NCI-H748 (cell line): ENCODE data around the gene PRODH2.
"Not testable (repeated sequence)": the region's sequence is repeated elsewhere in the genome, so short reads cannot be mapped to it uniquely, and the experiment has no call there.

Source experiments
- DNase-seq: peaks from one replicate; lab custom pipeline; 2025; ENCODE audit not compliant: unreplicated experiment; lab: John Stamatoyannopoulos, UW

Gene PRODH2

DNA sequence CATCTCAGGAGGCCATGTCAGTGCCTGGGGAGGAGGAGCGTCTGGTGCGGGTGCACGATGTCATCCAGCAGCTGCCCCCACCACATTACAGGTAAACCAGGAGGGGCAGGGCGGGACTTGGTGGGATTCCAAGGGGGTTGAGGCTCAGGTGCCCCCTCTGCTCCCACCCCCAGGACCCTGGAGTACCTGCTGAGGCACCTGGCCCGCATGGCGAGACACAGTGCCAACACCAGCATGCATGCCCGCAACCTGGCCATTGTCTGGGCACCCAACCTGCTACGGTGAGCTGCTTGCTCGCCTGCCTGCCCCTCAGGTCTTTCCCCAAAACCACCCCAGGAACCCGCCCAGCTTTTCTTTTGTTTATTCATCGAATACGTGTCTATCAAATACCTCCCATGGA, 30.1 kb downstream of the PRODH2 start:
- DNase-seq = no peak

DNA sequence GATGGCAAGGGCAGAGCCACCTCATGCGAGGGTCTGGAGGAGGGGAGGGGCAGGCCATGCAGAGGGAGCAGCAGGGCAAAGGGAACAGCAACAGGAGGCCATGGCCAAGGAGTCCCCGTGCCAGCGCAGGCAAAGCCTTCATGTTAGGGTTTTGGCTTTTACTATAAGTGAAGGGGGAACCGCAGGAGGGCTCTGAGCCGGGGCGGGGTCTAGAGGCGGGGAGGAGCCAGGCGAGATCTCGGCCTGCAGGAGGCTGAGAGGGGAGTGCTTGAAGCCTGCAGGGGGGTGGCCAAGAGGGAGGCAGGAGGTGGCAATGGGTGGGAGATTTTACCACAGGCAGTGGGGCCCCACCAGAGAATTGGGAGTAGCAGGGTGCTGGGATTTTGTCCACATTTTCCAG, 31.0 kb downstream of the PRODH2 start:
- DNase-seq = no peak

DNA sequence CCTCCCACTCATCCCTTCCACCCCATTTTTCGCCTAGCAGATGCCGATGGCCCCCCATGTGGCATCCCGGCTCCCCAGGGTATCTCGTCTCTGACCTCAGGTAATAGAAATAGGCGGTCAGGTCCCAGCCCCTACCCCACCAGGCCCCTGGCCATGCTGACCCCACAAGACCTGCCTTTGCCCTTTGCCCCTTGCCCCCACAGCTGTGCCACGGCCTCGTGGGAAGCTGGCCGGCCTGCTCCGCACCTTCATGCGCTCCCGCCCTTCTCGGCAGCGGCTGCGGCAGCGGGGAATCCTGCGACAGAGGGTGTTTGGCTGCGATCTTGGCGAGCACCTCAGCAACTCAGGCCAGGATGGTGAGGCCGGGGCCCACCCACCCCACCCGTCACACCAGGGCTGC, 31.9 kb downstream of the PRODH2 start:
- DNase-seq = no peak

DNA sequence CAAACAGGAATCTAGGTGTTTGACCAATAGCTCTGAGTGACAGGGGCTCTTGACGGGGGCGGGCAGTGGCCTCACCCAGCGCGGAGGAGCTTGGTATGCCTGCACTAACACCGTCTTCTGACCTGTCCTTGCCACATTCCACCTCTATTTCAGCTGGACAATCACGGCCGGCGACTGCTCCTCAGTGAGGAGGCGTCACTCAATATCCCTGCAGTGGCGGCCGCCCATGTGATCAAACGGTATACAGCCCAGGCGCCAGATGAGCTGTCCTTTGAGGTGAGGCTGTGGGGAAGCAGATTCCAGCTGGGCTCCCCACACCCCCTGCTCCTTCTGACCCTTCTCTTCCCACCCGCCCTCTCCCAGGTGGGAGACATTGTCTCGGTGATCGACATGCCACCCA, 32.6 kb downstream of the PRODH2 start:
- no peak for DNase-seq

DNA sequence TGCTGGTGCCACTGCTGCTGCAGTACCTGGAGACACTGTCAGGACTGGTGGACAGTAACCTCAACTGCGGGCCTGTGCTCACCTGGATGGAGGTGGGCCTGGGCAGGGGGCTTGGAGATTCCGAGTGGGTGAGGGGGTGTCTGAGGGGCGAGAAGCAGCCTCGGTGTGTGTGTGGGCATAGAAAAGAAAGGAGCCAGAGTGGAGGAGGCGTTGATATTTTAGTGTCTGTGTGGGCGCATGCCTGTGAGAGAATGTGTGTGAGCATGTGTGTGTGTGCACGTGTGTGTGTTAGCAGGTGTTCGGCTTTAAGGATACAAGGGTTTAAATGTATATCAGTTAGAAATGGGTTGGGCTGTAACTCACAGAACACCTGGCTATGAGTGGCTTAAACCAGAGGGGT, 33.6 kb downstream of the PRODH2 start:
- DNase-seq = no peak

GRCh38 chr19:35777961-35778360, 34.7 kb downstream of the PRODH2 start:
- no peak for DNase-seq

- no peak for DNase-seq
Observed at GRCh38 chr19:35777086-35777841, 35.4 kb downstream of the PRODH2 start.

GRCh38 chr19:35776102-35776788, 36.4 kb downstream of the PRODH2 start:
- peak; percentile 56 for DNase-seq

- peak; percentile 100 for DNase-seq
Observed at GRCh38 chr19:35775298-35776101, 37.1 kb downstream of the PRODH2 start, which contains the start of gene ARHGAP33. ARHGAP33 (plus strand) TSS chr19:35775564; CDS start chr19:35775659, 95 bp downstream.

DNA sequence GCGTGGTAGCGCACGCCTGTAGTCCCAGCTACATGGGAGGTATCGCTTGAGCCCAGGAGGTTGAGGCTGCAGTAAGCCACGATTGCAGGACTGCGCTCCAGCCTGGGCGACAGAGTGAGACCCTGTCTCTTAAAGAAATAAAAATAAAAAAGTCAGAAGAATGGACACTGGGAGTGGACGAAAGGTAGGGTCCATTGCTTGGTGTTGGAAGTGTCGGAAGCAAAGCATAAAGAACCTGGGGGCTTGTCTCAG, 37.7 kb downstream of the PRODH2 start:
- DNase-seq = no peak

GRCh38 chr19:35774274-35775045, 38.2 kb downstream of the PRODH2 start:
- peak; percentile 51 for DNase-seq

GRCh38 chr19:35773020-35773806, 39.4 kb downstream of the PRODH2 start:
- DNase-seq = no peak

GRCh38 chr19:35772362-35772761, 40.3 kb downstream of the PRODH2 start:
- DNase-seq = not testable (repeated sequence)

DNA sequence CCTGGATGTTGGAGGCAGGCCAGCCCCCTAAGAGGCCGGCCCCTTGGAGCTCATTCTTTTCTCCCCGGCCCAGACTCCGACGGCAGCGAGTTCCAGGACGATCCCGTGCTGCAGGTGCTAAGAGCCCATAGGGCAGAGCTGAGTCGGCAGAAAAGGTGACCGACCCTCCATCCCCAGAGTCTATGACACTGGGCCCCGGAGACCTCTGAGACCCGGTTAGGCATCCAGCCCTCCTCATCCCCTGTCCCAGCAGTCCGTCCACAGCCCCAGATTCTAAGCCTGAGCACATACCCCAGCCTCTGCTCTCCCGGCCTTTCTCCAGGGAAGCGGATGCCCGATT, 44.6 kb downstream of the PRODH2 start:
- DNase-seq = no peak

GRCh38 chr19:35767288-35768081, 45.2 kb downstream of the PRODH2 start:
- DNase-seq = no peak

- no peak for DNase-seq
Observed at GRCh38 chr19:35766571-35767104, 46.0 kb downstream of the PRODH2 start.

DNA sequence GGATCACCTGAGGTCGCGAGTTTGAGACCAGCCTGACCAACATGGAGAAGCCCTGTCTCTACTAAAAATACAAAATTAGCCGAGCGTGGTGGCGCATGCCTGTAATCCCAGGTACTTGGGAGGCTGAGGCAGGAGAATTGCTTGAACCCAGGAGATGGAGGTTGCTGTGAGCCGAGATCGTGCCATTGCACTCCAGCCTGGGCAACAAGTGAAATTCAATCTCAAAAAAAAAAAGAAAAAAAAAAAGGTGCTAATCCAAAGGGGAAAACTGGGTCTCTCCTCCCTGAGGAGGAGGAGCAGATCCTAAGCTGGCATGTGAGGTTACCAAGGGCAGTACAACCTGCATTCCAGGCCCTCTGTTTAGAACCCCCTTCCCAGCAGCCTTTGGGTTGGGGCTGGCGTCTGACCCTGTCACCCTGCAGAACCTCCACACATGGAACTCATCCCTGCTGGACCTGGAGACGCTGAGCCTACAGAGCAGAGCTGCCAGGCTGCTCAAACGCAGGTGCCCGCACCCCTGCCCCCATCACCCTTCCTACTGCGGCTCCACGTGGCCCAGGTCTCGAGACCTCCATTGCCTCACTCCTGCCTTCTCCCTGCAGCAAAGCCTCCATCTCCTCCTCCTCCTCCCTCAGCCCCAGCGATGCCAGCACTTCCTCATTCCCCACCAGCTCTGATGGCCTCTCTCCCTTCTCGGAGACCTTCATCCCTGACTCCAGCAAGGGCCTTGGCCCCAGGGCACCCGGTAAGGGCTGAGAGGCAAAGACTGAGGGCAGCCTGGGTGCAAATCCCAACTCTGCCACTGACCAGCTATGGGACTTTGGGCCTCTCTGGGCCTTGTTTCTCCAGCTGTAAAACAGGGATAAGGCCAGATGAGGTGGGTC, 48.0 kb downstream of the PRODH2 start:
- no peak for DNase-seq

- DNase-seq = no peak
Observed at GRCh38 chr19:35760711-35761349, 51.8 kb downstream of the PRODH2 start.
